WERI-Rb-1 (cell line): ENCODE data around the gene BLOC1S3.
A peak's percentile ranks its signal among the peaks of the same experiment; 100 is the strongest.

ENCODE experiments used
- DNase-seq: peaks from one replicate; pipeline ENCODE4 v3.0.0-alpha.2; 2020
- H3K27ac ChIP-seq: fragments of 250-450 bp; sonication (Bioruptor Pico); 2 replicates; pipeline ENCODE4 v1.5.1; 2020; ENCODE audit warnings: mild to moderate bottlenecking, moderate library complexity
- H3K27me3 ChIP-seq: fragments of 250-450 bp; sonication (Bioruptor Pico); 2 replicates; pipeline ENCODE4 v1.5.1; 2021; ENCODE audit warnings: mild to moderate bottlenecking, low read depth, moderate library complexity; ENCODE audit not compliant: insufficient read depth, severe bottlenecking
- H3K36me3 ChIP-seq: fragments of 250-450 bp; sonication (Bioruptor Pico); 2 replicates; pipeline ENCODE4 v1.5.1; 2020; ENCODE audit warnings: mild to moderate bottlenecking, moderate library complexity
- H3K4me3 ChIP-seq: 2 replicates; pipeline ENCODE4 v1.5.1; 2011; ENCODE audit warnings: low read depth, mild to moderate bottlenecking, control low read depth, low read length
- H3K9me3 ChIP-seq: fragments of 250-450 bp; sonication (Bioruptor Pico); 2 replicates; pipeline ENCODE4 v1.5.1; 2021; ENCODE audit warnings: mild to moderate bottlenecking, moderate library complexity; ENCODE audit not compliant: severe bottlenecking
- TF ChIP-seq, protein P1 (sequence below): IDR thresholded peaks from 2 replicates; pipeline ENCODE4 v1.5.1; 2011; ENCODE audit warnings: low read depth, mild to moderate bottlenecking, control low read depth, inconsistent platforms, low read length

Gene BLOC1S3, protein sequence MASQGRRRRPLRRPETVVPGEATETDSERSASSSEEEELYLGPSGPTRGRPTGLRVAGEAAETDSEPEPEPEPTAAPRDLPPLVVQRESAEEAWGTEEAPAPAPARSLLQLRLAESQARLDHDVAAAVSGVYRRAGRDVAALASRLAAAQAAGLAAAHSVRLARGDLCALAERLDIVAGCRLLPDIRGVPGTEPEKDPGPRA

DNA sequence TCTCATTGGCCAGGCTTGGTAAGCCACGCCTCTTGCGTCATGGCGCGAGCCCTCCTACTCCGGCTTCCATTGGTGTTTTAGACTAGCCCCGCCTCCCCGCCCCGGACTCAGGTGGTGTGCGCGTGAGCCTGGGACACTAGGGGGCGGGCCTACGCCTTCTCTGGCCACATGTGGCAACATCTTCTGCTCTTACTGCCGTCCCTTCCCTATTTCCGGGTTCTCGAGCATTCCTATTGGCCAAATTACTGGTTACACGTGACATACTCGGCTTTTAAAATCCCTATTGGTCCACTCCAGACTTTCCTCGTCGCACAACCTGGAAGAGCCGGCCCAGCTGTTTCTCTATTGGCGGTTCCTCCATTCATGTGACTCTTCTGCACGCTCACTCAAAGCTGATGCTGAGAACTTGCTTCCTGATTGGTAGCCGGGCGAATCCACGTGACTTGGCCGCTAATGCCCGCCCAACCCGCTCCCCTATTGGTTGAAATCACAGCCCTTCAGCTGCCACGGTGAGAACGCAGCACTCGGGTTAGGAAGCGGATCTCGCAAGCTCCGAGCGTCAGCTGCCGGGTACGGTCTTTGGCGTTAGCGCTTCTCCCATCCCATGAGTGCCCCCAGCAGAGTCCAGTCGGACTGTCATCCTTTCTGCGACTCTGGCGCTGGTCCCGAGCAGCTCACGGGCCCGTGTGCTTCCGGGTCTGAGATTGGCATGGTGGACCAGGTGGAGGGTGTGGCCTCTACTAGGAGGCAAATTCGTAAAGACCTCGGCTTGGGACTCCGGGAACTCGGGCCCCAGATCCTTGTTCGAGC, at the start of gene BLOC1S3:
Gene BLOC1S3, plus strand, starts transcription at position 523 of the 810 bp plus-strand sequence. CDS start 513 bp downstream, outside the sequence.
- H3K4me3 ChIP-seq: peak within 1 kb of the TSS; percentile 96
- no peaks in the 10 kb centered on the region for H3K9me3 ChIP-seq
- H3K27me3 ChIP-seq: no peaks in the 10 kb centered on the region
- TF ChIP-seq, protein P1, sequence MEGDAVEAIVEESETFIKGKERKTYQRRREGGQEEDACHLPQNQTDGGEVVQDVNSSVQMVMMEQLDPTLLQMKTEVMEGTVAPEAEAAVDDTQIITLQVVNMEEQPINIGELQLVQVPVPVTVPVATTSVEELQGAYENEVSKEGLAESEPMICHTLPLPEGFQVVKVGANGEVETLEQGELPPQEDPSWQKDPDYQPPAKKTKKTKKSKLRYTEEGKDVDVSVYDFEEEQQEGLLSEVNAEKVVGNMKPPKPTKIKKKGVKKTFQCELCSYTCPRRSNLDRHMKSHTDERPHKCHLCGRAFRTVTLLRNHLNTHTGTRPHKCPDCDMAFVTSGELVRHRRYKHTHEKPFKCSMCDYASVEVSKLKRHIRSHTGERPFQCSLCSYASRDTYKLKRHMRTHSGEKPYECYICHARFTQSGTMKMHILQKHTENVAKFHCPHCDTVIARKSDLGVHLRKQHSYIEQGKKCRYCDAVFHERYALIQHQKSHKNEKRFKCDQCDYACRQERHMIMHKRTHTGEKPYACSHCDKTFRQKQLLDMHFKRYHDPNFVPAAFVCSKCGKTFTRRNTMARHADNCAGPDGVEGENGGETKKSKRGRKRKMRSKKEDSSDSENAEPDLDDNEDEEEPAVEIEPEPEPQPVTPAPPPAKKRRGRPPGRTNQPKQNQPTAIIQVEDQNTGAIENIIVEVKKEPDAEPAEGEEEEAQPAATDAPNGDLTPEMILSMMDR: peak; percentile 42; the same call in 1 of the 2 replicates
- peak; percentile 99 for DNase-seq
- H3K27ac ChIP-seq: peak within 1 kb of the TSS; percentile 77
- H3K36me3 ChIP-seq: no peaks in the 10 kb centered on the region

DNA sequence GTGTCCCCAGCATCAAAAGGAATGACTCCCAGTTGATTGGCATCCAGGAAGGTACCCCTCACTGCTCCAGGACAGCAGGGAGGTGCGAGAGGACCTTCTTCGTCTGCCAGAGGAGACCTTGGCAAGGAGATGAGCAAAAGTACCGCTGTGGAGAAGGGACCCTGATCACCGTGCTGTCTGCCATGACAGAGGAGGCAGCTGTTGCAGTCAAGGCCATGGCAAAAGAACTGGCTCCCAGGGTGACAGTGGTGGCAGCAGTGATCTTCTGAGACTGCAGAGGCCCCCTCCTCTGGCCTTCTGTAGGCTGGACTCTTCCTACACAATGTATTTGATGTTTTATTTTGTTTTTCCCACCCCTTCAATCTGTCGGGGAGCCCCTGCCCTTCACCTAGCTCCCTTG, 49.8 kb upstream of the BLOC1S3 start:
- Histone ChIP-seq H3K4me3 (no peak overlapping the region), H3K9me3 (no peaks in the 10 kb centered on the region), H3K27ac (no peak overlapping the region), H3K27me3 (no peaks in the 10 kb centered on the region), H3K36me3 (no peaks in the 10 kb centered on the region; the same call in 1 of the 2 replicates)
- TF ChIP-seq, protein P1: no peak
- no peak for DNase-seq

DNA sequence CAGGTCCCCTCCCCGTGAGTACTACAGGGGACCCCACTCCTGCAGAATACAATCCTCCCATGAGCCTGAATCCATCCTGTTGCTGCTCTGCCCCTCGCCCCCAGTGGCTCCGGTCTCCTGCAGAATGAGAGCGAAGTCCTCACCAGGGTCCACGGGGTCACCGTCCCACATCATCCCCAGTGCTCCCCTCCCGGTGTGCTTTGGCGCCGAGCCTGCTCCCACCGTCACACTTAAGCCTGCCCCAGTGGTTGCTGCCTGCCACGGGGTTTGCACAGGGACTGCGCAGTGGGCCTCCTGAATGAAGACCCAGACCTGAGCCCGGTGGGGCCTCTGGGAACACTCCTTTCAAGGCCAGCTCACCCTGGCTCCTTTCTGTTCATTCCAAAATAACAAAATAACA, 48.3 kb upstream of the BLOC1S3 start:
- H3K27ac ChIP-seq: no peak overlapping the region

DNA sequence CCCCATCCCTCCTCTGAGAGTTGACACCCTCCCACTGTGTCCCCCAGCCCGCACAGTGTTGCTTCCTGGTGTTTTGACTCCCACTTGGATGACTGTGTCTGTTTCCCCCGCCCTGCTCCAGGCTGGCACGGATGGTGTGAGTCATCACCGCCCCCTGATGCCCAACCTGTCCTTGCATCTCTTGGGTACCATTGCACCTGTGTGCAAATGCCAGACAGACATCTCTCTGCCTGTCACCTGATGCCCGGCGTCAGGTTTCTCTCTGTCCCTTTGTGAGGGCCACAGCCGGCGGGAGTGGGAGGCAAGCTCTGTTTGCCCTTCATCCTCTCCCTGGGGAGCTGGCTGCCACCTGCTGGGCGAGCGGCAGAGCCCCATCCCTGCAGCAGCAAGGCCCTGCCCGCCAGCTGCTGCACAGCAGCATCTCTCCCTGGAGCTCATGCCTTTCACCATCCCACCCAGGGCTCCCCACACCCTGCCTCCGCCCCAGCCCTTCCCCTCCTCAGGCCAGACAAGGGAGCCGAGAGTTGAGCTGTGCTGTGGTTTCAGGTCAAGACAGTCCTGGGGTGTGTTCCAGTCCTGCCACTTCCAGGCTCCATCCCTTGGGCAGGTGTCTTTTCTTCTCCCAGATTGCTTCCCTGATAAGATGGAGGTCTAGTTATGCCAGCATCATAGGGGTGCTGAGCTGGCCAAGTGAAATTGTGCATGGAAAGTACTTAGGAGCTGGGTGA, 47.5 kb upstream of the BLOC1S3 start:
- Histone ChIP-seq H3K36me3 (peaks cover 2% of the 10 kb centered on the region), H3K27ac (no peak overlapping the region), H3K27me3 (no peaks in the 10 kb centered on the region), H3K9me3 (no peaks in the 10 kb centered on the region), H3K4me3 (no peak overlapping the region)
- TF ChIP-seq, protein P1: peak; percentile 31; the same call in 1 of the 2 replicates
- no peak for DNase-seq

More for the DNA sequence above, 48.3 kb upstream of the BLOC1S3 start:
- Histone ChIP-seq H3K9me3 (no peaks in the 10 kb centered on the region), H3K27me3 (no peaks in the 10 kb centered on the region), H3K36me3 (peaks cover under 1% of the 10 kb centered on the region), H3K4me3 (no peak overlapping the region)
- TF ChIP-seq, protein P1: no peak
- DNase-seq: no peak

DNA sequence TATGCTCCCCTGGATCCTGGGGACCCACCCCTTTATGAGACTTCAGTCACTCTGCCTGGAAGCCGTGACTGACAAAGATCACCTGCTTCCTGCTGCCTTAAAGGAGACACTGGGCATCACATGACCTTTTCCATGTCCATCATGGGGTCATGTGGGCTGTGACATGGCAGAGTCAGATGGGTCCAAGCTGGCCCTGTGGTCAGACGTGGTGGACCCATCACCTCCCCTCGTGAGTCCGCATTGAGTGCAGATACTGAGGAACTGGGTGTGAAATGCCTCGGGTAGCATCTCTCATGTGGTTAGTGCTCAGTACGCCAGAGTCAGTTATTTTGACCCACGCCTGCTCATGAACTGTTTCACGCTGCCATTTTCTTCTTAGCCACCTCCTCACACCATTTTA, 44.9 kb upstream of the BLOC1S3 start:
- no peaks in the 10 kb centered on the region for H3K9me3 ChIP-seq
- no peak overlapping the region for H3K27ac ChIP-seq
- no peak overlapping the region for H3K4me3 ChIP-seq
- H3K27me3 ChIP-seq: no peaks in the 10 kb centered on the region
- TF ChIP-seq, protein P1: no peak
- H3K36me3 ChIP-seq: peaks cover 2% of the 10 kb centered on the region
- no peak for DNase-seq
